Left ventricle myocardium inferior (tissue), 1 donor: Measurements from ENCODE around the gene PLXND1. TPM values are rescaled to one million over a fixed set of nuclear protein-coding genes. Genes with fewer than 3 reads are reported as not detected.

Experiments
- DNase-seq: peaks from one replicate; pipeline ENCODE4 v3.0.0-alpha.2; 2020
- H3K27ac ChIP-seq: fragments of 200-600 bp; replicated peaks from 2 replicates; pipeline ENCODE4 v1.8.0; 2021
- H3K27me3 ChIP-seq: fragments of 200-600 bp; 2 replicates; pipeline ENCODE4 v1.8.0; 2021; ENCODE audit warnings: low read depth
- H3K36me3 ChIP-seq: fragments of 200-600 bp; 2 replicates; pipeline ENCODE4 v1.8.0; 2021
- H3K4me1 ChIP-seq: fragments of 200-600 bp; 2 replicates; pipeline ENCODE4 v1.8.0; 2021
- H3K4me3 ChIP-seq: fragments of 200-600 bp; 2 replicates; pipeline ENCODE4 v1.8.0; 2021; ENCODE audit warnings: mild to moderate bottlenecking, moderate library complexity
- H3K9me3 ChIP-seq: fragments of 200-600 bp; replicated peaks from 2 replicates; pipeline ENCODE4 v1.8.0; 2021
- intact Hi-C: fragments of 100-400 bp; cut with micrococcal nuclease; formaldehyde crosslinking; loops from one replicate; pipeline ENCODE4 v1.11.0; 2022
- total RNA-seq: library from RNA; stranded (reverse); fragmentation: NEBNext Ultra II Directional; extraction: Animal tissue kit (Norgen Biotek cat#: 25700); gene quantifications from one replicate; pipeline ENCODE4 v1.2.1, GENCODE V29; 2021
- TF ChIP-seq, protein P1 (sequence below): fragments of 200-600 bp; IDR thresholded peaks from 2 replicates; pipeline ENCODE4 v1.8.0; 2021; ENCODE audit warnings: antibody characterized with exemption, mild to moderate bottlenecking, borderline replicate concordance
- donor health status: DM: no; HTN: yes; CAD: no; lungs with severe emphysema.

The PLXND1 gene
- total RNA-seq, 1 donor from 2014 or later, result 45.5 TPM

DNA sequence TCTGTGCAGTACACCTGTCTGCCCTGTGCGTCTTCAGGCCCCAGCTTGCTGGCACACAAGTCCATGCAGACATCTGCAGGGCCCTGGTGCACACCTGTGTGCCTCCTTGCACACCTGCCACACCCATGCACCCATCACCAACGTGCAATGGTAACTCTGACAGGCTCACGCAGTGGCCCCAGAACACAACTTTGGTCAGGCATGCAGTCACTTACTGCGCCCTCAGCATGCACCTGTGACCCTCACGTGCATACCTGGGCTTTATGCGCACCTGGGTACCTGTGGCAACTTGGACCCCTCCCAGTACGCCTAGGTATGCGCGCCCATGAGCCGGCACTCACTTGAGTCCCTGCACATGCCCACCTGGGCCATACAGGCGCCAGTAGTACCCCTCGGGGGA is 1.7 kb downstream of the PLXND1 start:
- TF ChIP-seq, protein P1, sequence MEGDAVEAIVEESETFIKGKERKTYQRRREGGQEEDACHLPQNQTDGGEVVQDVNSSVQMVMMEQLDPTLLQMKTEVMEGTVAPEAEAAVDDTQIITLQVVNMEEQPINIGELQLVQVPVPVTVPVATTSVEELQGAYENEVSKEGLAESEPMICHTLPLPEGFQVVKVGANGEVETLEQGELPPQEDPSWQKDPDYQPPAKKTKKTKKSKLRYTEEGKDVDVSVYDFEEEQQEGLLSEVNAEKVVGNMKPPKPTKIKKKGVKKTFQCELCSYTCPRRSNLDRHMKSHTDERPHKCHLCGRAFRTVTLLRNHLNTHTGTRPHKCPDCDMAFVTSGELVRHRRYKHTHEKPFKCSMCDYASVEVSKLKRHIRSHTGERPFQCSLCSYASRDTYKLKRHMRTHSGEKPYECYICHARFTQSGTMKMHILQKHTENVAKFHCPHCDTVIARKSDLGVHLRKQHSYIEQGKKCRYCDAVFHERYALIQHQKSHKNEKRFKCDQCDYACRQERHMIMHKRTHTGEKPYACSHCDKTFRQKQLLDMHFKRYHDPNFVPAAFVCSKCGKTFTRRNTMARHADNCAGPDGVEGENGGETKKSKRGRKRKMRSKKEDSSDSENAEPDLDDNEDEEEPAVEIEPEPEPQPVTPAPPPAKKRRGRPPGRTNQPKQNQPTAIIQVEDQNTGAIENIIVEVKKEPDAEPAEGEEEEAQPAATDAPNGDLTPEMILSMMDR, result no peak
- peaks cover 92% of the 10 kb centered on the region for H3K4me1 ChIP-seq
- peak overlapping the region; percentile 96 for H3K27ac ChIP-seq
- H3K4me3 ChIP-seq, result peak overlapping the region; percentile 82
- intact Hi-C loops, result loop anchor here (5.0 kb wide), 1 partner anchor 112 kb away; no protein-coding TSS in a partner anchor
- H3K36me3 ChIP-seq, result no peaks in the 10 kb centered on the region
- DNase-seq, result no peak
- no peaks in the 10 kb centered on the region for H3K9me3 ChIP-seq
- peaks cover 16% of the 10 kb centered on the region for H3K27me3 ChIP-seq

DNA sequence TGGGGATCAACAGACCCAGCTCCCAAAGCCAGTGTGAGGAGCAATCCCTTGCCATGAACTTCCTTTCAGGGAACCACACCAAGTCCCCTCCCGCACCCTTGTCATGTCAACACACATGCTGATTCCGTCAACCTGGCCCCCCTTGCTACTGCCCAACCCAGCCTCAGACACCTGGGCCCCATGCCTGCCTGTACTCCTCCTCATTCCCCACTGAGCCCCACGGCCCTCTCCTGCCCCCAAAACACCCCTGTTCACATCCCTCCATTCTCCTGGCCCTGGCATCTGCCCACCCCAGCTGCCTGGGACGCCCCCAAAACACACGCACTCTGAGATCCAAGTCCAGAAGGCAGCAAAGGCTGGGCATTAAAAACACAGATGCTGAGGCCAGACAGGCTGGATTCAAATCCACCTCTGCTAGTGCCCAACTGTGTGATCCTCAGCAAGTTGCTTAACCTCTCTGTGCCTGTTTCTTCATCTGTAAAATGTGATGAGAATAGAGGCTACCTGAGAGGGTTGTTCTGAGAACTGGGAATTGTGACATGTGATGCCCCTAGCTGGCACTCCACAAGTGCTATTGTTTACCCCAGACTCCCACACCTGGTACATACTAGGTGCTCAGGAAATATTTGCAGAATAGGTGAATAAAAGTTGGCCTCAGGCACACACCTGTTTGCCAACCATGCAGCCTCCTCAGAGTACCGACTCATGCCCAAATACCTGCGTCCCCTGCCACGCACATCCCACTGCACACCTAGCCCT is 2.3 kb downstream of the PLXND1 start:
- H3K27me3 ChIP-seq, result peaks cover 16% of the 10 kb centered on the region
- intact Hi-C loops, result no loop called here
- no peaks in the 10 kb centered on the region for H3K9me3 ChIP-seq
- peak overlapping the region; percentile 82 for H3K4me3 ChIP-seq
- no peak for DNase-seq
- TF ChIP-seq, protein P1, result no peak
- no peaks in the 10 kb centered on the region for H3K36me3 ChIP-seq
- peaks cover 92% of the 10 kb centered on the region for H3K4me1 ChIP-seq
- peak overlapping the region; percentile 96 for H3K27ac ChIP-seq

DNA sequence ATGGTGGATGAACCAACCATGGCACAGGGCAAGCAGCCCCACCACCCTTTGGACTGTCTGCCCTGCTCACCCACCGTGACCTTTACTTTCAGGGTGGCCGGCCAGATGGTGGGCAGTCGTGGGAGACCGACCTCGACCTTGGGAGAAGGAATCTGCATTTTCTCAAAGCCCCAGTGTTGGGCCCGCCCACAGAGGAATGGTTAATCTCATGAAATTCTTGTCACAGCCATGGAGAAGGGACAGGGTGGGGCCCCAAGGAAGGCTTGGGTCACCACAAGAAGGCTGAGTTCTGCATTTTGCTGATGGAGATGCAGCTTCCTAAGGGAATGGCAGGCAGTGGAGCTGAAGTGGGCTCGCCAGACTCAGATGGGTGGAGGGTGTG is 2.9 kb downstream of the PLXND1 start:
- Histone ChIP-seq H3K4me3 (peak overlapping the region; percentile 82), H3K27ac (peak overlapping the region; percentile 96), H3K4me1 (peaks cover 92% of the 10 kb centered on the region), H3K9me3 (no peaks in the 10 kb centered on the region), H3K36me3 (no peaks in the 10 kb centered on the region), H3K27me3 (peaks cover 16% of the 10 kb centered on the region)
- TF ChIP-seq, protein P1, result no peak
- DNase-seq, result no peak
- intact Hi-C loops, result no loop called here

DNA sequence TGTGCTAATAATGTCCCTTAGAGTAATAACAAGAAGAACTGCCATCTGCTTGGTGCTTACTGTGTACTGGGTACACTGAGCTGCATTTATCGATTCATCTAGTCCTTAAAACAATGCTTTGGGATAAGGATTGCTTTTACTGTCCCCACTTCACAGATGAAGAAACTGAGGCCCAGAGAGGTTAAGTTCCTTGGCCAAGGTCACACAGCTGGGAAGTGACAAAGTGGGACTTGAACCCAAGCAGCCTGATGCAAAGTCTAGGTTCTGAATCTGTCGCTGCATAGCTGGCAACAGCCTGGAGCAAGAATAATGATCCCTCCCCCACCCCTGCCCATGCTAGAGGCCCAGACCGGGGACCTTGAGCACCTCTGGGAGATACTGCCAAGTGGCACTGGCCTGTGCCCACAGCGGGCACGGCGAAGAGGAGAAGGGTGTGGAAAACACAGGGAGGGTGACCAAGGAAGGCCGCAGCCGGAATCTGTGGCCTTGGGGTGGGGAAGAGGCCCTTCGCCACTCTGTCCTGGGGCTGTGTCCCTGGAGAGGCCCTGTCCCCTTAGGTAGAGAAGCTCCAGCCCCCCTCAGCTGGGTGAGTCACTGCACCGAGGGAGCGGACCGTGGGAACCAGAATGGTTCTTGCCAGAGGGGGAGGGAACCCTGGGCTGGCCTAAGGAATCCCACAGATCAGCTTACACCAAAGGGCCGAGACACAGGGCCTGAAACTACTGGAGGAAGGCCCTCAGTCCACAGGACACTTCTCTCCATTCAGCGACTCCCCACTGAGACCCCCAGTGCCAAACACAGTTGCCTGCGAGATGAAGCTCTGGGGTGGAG is 3.5 kb downstream of the PLXND1 start:
- peak overlapping the region; percentile 82 for H3K4me3 ChIP-seq
- DNase-seq, result peak; percentile 79
- H3K27ac ChIP-seq, result peak overlapping the region; percentile 96
- H3K27me3 ChIP-seq, result peaks cover 16% of the 10 kb centered on the region
- intact Hi-C loops, result no loop called here
- H3K9me3 ChIP-seq, result no peaks in the 10 kb centered on the region
- TF ChIP-seq, protein P1, result no peak
- peaks cover 92% of the 10 kb centered on the region for H3K4me1 ChIP-seq
- H3K36me3 ChIP-seq, result no peaks in the 10 kb centered on the region

DNA sequence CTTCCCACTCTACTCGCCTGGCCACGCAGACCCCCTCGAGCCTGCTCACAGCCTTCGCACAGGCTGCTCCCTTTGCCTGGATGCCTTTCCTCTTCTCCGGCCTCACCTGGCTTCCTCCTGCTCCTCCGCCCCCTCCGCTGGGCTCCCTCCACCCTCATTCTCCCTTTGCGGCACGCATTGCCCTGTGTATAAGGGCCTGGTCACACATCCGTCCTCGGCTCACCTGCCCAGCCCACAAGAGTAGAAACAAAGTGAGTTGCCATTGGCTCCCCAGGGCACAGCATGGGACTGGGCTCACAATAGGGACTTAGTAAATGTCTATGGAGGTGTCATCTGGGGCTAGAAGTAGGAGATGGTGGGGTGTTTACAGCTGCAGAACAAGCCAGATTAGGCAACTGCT is 4.2 kb downstream of the PLXND1 start:
- TF ChIP-seq, protein P1, result no peak
- no peak for DNase-seq
- Histone ChIP-seq H3K4me3 (peak overlapping the region; percentile 82), H3K27ac (peak overlapping the region; percentile 96), H3K9me3 (no peaks in the 10 kb centered on the region), H3K36me3 (no peaks in the 10 kb centered on the region), H3K27me3 (peaks cover 16% of the 10 kb centered on the region), H3K4me1 (peaks cover 92% of the 10 kb centered on the region)
- intact Hi-C loops, result no loop called here
